Parathyroid adenoma (tissue), 2 donors: ENCODE results near the gene CCL3.
"Not testable (repeated sequence)": the region's sequence is repeated elsewhere in the genome, so short reads cannot be mapped to it uniquely, and the experiment has no call there.

Source experiments
- H2AFZ ChIP-seq: fragments of 300-600 bp; sonication (generic); one replicate; pipeline ENCODE4 v1.7.0; 2017; ENCODE audit warnings: antibody characterized with exemption, mild to moderate bottlenecking
- H3K27ac ChIP-seq: fragments of 300-600 bp; sonication (generic); one replicate; pipeline ENCODE4 v1.7.0; 2017
- H3K27me3 ChIP-seq: fragments of 300-600 bp; sonication (generic); one replicate; pipeline ENCODE4 v1.7.0; 2017; ENCODE audit warnings: low read length; ENCODE audit not compliant: control insufficient read depth, insufficient read depth
- H3K36me3 ChIP-seq: fragments of 300-600 bp; sonication (generic); one replicate; pipeline ENCODE4 v1.7.0; 2017; ENCODE audit warnings: low read length; ENCODE audit not compliant: control insufficient read depth, insufficient read depth
- H3K4me1 ChIP-seq: fragments of 300-600 bp; sonication (generic); one replicate; pipeline ENCODE4 v1.7.0; 2017; ENCODE audit warnings: control low read depth
- H3K4me2 ChIP-seq: fragments of 300-600 bp; sonication (generic); one replicate; pipeline ENCODE4 v1.7.0; 2017; ENCODE audit warnings: low read length
- H3K4me3 ChIP-seq: fragments of 300-600 bp; sonication (generic); one replicate; pipeline ENCODE4 v1.7.0; 2017; ENCODE audit warnings: low read depth, low read length
- H3K79me2 ChIP-seq: fragments of 300-600 bp; sonication (generic); one replicate; pipeline ENCODE4 v1.7.0; 2017; ENCODE audit warnings: control low read depth
- H3K9ac ChIP-seq: fragments of 300-600 bp; sonication (generic); one replicate; pipeline ENCODE4 v1.7.0; 2017; ENCODE audit warnings: mild to moderate bottlenecking
- H3K9me3 ChIP-seq: fragments of 300-600 bp; sonication (generic); one replicate; pipeline ENCODE4 v1.7.0; 2017; ENCODE audit warnings: low read length; ENCODE audit not compliant: control insufficient read depth
- CTCF ChIP-seq: fragments of 300-600 bp; sonication (generic); IDR thresholded peaks from one replicate; pipeline ENCODE4 v1.7.0; 2017; ENCODE audit warnings: antibody characterized with exemption, mild to moderate bottlenecking
- donor health status: primary hyperparathyroidism.

CCL3 gene

GRCh38 chr17:36124879-36125824 is 35.2 kb upstream of the CCL3 start:
- no peak overlapping the region for H3K4me2 ChIP-seq
- no peaks in the 10 kb centered on the region for H3K36me3 ChIP-seq
- no peak overlapping the region for H2AFZ ChIP-seq
- H3K4me1 ChIP-seq, result no peaks in the 10 kb centered on the region
- no peak overlapping the region for H3K4me3 ChIP-seq
- no peaks in the 10 kb centered on the region for H3K9me3 ChIP-seq
- no peak for TF ChIP-seq CTCF
- no peaks in the 10 kb centered on the region for H3K79me2 ChIP-seq
- H3K9ac ChIP-seq, result no peak overlapping the region
- H3K27ac ChIP-seq, result no peak overlapping the region
- H3K27me3 ChIP-seq, result no peaks in the 10 kb centered on the region

GRCh38 chr17:36123431-36123830 is 33.5 kb upstream of the CCL3 start:
- H3K27ac ChIP-seq, result no peak overlapping the region
- no peak overlapping the region for H3K4me2 ChIP-seq
- TF ChIP-seq CTCF, result no peak

GRCh38 chr17:36121099-36121498 is 31.2 kb upstream of the CCL3 start:
- H2AFZ ChIP-seq, H3K27ac ChIP-seq, H3K9me3 ChIP-seq, H3K36me3 ChIP-seq, H3K4me2 ChIP-seq, H3K79me2 ChIP-seq, H3K4me3 ChIP-seq, H3K9ac ChIP-seq, H3K4me1 ChIP-seq, H3K27me3 ChIP-seq: not testable (repeated sequence)

More at GRCh38 chr17:36123431-36123830, 33.5 kb upstream of the CCL3 start:
- Histone ChIP-seq H3K36me3 (no peaks in the 10 kb centered on the region), H3K79me2 (no peaks in the 10 kb centered on the region), H3K9ac (no peak overlapping the region), H3K4me1 (peaks cover 1% of the 10 kb centered on the region), H3K4me3 (no peak overlapping the region), H3K9me3 (no peaks in the 10 kb centered on the region), H3K27me3 (no peaks in the 10 kb centered on the region), H2AFZ (no peak overlapping the region)

GRCh38 chr17:36120221-36120620 is 30.3 kb upstream of the CCL3 start:
- Histone ChIP-seq H3K27ac (no peak overlapping the region), H3K4me2 (no peak overlapping the region), H3K36me3 (no peaks in the 10 kb centered on the region), H3K27me3 (no peaks in the 10 kb centered on the region), H2AFZ (no peak overlapping the region), H3K4me3 (no peak overlapping the region), H3K4me1 (peaks cover 5% of the 10 kb centered on the region), H3K79me2 (no peaks in the 10 kb centered on the region), H3K9me3 (no peaks in the 10 kb centered on the region), H3K9ac (no peak overlapping the region)
- no peak for TF ChIP-seq CTCF

- H3K4me3 ChIP-seq, result no peak overlapping the region
- no peak overlapping the region for H3K9ac ChIP-seq
- no peaks in the 10 kb centered on the region for H3K36me3 ChIP-seq
- peak overlapping the region; percentile 3 for H3K4me2 ChIP-seq
- H2AFZ ChIP-seq, result peak overlapping the region; percentile 42
- no peaks in the 10 kb centered on the region for H3K79me2 ChIP-seq
- no peak for TF ChIP-seq CTCF
- peaks cover 5% of the 10 kb centered on the region for H3K4me1 ChIP-seq
- no peaks in the 10 kb centered on the region for H3K27me3 ChIP-seq
- H3K27ac ChIP-seq, result no peak overlapping the region
- no peaks in the 10 kb centered on the region for H3K9me3 ChIP-seq
Observed at GRCh38 chr17:36118477-36119353, 28.8 kb upstream of the CCL3 start.
